NCI-H2171 (cell line): Measurements from ENCODE around the gene HERPUD2.
A peak's percentile ranks its signal among the peaks of the same experiment; 100 is the strongest.
"Not testable (repeated sequence)": the region's sequence is repeated elsewhere in the genome, so short reads cannot be mapped to it uniquely, and the experiment has no call there.

Source experiments
- DNase-seq: peaks from one replicate; lab custom pipeline; 2025; lab: John Stamatoyannopoulos, UW

HERPUD2 gene

DNA sequence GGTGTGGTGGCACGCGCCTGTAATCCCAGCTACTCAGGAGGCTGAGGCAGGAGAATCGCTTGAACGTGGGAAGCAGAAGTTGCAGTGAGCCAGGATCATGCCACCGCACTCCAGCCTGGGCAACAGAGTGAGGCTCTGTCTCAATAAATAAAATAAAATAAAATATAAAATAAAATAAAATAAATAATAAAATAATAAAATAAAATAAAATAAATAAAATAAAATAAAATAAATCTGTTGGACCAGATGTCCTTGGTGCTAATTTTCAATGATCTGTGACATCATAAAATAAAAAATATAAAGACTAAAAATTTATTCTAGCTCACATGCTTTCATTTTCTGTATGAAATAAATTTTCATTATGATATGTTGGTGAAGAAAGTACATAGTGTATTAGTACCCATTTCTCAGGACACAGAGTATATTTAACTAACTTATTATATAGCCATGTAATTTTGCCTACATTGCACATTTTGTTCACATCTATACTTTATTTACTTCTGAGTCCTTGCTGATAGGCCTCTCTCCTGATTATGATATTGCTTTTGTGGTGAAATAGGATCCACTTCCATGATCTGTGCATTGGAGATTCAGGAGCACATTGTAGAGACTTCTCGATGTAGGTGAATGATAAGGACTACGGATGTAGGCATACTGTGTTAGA lies 17.8 kb upstream of the HERPUD2 start:
- no peak for DNase-seq

DNA sequence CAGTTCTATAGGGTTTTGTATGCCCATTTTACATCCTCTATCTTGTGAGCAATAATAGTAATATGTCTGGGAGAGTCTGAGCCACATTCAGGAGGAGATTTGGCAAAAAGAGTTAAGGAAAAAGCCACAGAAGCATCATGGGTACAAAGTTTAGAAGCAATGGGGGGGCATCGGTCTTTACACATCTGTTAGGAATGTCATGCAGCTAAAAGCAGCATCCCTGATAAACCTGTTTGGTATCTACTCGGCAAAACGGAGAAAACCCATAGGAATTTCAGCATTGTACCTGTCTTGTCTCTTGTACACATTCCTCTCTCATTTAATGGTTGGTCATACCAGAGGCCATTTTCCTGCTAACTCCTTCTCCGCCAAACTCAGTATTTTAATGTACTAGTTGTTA lies 12.5 kb upstream of the HERPUD2 start:
- DNase-seq, result no peak

DNA sequence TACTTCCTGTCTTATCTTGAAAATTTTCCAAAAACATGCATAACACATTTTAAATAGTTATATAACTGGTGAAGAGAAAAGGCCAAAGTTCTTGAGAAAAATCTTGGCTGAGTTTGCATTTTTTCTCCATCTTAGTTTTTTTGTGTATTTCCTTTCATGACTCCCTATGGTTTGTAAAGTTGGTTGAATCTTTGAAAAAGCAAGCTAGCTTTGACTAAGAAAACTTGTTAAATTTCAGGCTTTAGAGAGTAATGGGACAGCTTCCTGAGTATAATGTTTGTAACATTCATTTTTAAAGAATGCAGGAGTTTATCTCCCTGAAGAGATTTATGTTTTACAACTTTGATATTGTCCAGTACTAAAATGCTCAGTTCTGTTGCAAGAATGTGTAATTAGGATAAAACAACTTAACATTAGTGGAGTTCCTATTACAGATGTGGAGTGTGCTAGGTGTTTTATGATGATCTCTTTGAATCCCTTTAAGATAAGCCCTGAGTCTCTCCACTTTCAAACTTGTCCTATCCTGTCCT lies 11.1 kb upstream of the HERPUD2 start:
- DNase-seq, result no peak

DNA sequence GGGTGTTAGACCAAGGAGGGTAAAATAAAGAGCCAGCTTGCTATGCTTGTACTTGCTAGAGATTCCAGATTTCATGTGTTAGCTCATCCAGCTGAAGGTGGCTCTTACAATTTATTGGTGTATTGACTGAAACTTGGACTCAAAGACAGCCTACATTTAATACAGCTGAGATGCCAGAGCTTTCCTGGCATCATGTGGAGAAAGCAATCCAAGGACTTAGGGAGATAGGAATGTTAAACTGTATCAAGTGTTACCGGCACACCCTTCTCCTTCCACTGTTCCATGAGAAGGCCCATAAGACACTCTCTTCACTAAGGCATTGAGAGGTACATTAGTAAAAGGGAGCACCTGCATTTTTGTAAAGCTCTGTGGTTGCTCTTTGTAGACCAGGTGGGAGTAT lies 9.3 kb upstream of the HERPUD2 start:
- DNase-seq, result no peak

DNA sequence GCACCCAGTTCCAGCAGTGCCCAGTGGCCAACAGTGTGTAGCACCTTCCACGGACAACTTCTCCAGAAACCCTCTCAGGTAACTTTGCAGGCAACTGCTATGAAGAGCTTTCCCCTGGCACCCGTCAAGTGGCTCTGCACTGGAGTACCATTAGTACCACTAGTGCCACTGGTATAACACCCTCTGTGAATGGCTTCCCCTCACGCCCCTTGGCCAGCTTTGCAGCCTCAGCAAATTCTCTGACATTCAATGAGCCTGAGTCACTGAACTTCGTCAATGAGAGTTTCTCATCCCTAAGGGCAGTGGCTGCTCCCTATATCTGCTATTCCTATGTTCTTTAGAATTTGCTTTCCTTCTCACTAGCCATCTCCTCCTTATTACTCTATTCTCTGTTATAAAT lies 7.6 kb upstream of the HERPUD2 start:
- DNase-seq, result no peak

DNA sequence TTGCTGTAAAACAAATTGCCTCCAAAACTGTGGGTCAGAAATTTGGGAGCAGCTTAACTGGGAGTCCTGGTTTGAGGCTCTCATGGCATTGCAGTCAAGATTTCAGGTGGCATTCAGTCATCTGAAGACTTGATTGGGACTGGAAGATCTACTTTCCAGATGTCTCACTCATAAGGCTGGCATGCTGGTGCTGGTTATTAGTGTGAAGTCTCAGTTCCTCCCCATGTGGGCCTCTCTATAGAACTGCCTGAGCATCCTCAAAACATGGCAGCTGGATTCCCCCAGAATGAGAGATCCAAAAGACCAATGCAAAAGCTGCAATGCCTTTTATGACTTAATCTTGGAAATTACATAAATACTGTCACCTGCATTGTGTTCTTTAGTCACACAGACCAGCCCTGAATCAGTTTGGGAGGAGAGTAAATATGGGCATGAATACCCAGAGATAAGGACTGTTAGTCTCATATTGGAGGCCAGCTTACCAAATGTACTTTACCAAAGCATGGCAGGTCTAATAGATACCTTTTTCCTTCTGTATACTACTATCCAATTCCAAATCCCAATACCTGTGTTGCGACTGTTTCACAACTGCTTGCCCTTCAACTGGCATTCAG lies 6.5 kb upstream of the HERPUD2 start:
- no peak for DNase-seq

DNA sequence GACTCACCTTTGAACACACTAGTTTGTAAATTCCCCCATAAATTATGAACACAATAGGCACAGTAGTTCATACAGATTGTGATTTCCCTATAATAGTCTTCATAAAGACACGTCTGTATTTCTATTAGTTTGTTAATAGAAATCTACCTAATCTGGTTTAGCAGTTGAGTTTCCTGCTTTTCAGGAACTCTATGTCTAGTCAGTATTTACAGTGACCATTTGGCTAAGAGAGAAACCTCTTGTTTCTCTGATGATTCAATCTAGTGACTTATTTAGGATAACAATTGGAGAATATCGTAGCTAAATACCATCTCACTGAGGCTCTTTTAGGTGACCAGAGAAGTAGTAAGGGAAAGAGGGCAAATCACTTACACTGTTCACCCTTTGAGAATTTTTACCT lies 5.9 kb upstream of the HERPUD2 start:
- no peak for DNase-seq

DNA sequence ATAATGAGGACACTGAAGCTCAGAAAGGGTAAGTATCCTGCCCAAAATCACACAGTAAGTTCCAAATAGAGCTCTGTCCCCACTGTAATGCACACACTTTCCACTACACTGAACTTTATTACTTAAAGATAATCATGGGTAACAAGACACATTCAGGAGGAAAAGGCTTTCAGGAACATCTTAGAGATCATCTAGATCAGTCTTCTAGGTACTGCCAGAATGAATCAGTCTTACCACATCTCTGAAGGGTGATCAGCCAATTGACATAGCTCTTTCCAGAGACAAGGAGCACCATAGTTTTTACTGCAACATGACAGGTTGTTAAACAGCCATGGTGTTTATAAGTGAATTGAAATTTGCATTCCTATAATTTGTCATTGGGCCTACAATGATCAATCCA lies 5.4 kb upstream of the HERPUD2 start:
- no peak for DNase-seq

DNA sequence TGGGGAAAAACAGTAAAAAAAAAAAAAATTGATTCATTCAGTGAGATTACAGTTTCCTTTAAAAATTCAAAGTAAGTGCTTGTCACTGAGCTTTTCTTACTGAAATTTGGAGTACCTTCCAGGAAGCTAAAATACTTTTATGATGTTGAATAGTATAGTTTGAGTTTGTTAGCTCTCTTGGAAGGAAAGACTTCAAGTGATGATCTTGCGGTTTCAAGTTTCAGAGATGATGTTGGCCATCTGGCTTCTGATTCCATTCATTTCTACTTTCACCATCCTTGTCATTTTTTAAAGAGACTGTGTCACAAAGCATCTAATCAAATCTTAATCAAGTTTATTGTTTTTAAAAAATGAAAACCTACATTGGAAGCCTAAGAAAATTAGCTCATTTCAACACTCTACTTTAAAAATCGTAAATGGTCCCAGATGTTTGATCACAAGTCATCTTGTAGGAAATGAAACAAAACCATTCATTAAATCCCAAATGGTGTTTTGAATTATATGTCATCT lies 4.9 kb upstream of the HERPUD2 start:
- DNase-seq, result peak; percentile 29

DNA sequence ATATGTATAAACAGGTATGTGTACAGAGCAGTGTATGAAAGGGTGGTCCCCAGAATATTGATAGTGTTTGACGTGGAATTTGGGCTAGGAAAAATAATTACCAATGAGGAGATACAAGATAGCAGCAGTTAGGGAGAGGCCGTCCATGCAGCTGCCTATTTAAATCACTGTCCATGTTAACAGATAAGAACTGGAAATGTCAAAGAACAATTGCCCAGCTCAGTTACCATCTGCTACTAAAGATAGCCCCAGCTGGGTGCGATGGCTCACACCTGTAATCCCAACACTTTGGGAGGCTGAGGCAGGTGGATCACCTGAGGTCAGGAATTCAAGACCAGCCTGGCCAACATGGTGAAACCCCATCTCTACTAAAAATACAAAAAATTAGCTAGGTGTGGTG lies 3.4 kb upstream of the HERPUD2 start:
- not testable (repeated sequence) for DNase-seq

DNA sequence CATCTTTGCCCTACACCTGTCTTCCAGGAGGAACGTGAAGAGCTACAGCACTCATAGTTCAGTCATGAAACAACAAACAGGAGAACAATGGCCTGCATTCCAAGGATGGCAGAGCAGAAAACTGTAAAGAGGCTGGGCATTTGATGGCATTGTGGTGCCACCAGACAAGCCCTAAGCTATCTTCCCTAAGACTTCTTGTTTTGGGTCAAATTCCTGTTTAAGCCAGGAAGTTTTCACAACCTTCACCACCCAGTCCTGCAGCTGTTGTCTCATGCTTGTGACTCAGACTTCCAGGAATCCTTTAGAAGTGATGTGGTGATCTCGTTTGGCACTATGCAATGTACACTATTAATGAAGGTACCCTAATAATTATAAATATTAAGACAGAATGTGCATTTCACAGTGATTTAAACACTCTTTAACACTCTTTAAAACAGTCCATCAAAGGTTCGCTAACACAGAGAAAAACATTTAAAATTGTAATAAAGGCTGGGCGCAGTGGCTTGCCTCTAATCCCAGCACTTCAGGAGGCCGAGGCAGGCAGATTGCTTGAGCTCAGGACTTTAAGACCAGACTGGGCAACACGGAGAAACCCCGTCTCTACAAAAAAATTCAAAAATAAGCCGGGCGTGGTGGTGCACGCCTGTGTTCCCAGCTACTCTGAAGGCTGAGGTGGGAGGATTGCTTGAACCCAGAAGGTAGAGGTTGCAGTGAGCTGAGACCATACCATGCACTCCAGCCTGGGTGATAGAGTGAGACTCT lies 2.7 kb upstream of the HERPUD2 start:
- DNase-seq, result no peak

DNA sequence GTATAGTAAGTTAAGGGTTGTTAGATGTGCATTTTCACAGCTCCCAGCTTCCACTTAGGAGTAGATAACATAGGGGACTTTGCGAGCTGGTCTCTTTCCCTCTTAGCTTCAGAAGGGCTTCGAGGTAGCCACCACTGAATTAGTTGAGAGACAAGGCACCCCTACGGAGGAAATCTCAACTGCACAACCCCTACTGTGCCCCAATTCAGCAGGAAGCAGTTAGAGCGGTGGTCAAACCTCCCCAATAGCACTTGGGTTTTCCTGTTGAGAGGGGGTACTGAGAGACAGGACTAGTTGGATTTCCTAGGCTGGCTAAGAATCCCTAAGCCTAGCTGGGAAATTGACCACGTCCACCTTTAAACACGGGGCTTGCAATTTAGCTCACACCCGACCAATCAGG lies 1.1 kb upstream of the HERPUD2 start:
- no peak for DNase-seq

DNA sequence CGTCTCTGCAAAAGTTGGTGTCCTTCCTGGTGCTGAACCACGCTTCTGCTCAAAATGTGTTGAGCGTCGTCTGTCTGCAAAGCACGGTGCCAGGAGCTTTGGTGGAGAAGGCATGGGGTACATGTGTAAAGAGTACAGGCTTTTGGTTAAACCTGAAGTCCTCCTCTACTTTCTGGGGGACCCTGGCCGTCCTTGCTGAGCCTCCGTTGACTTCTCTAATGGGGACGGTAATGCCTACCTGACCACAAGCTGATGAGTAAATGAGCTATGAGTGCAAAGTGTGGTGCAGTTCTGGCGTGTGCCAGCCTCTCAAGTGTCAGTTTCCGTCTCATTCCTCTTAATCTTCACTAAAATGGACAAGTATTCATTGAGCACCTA lies 527 bp upstream of the HERPUD2 start:
- no peak for DNase-seq

DNA sequence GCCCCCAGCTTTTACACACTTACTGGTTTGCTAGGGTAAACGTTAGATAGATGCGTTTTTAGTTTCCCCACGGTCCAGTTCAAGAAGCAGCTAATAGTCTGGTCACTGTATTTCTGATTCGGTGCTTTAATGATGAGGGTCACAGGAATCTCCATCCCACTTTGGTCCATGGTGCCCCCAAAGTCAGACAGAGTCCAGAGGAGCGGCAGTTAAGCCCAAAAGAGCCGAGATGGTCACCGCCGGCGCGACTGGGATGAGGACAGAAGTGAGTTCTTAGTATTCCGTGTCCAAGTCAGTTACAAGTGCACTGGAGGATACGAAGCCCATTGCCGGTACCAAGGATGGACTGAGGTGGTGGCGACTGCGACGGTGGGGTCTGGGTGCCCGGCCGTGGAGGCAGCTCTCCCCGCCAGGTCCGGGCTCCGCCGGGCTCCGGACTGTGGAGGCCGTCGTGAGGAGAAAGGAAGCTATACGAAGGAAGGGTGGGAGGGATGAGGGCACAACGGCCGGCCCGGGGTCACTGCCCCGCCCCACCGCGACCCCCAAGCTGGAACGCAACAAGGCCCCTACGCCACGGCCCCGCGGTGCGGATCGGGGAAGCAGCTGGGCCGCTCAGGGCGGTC lies 663 bp downstream of the HERPUD2 start:
- no peak for DNase-seq

DNA sequence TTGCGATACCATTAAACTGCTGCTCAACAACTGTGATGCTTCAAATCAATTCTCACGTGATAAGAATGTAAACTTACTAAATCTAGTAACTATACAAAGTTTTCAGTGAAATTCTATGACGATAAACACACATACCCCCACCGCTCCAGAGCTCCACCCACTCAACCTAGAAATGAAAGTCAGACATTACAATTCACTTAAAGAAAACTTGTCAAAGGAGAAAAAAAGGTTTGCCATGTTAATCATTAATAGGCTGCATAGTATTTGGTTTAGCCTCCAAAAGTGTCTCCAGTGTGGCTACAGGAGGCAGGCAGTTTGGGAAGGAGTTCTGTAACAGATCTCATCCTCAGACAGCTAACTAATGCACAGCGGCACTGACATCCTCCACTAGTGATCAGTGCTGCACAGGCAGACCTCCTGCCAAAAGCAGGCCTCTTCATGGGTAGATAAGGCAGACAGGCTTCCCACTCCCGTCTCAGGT lies 3.1 kb downstream of the HERPUD2 start:
- DNase-seq, result no peak

DNA sequence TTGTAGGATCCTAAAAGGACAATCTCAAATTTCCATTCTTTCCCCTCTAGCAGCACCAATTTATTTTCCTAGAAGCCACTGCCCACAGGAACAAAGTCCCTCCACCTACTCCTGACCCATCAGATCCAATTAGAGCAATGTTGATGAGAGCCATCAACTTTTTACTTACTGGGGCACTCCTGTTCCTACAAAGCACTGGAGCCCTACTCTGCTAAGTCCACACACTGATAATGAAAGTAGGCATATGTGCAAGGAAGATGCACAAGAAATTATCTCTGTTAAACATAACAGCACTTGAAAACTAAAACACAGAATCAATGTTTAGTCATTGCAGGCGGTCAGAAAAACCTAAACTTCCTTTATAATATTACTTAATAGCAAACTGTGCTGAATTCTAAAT lies 3.6 kb downstream of the HERPUD2 start:
- no peak for DNase-seq

DNA sequence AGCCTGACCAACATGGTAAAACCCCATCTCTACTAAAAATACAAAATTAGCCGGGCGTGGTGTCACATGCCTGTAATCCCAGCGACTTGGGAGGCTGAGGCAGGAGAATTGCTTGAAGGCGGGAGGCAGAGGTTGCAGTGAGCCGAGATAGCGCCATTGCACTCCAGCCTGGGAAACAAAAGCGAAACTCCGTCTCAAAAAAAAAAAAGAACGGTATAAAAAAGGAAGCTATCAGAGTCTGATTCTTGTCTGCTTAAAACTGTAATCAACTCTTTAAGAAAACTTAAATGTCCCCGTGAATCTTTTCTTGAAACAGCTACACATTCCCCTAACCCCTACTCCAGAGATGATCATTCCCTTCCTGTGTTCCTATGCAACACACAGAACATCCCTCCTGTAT lies 4.3 kb downstream of the HERPUD2 start:
- not testable (repeated sequence) for DNase-seq

DNA sequence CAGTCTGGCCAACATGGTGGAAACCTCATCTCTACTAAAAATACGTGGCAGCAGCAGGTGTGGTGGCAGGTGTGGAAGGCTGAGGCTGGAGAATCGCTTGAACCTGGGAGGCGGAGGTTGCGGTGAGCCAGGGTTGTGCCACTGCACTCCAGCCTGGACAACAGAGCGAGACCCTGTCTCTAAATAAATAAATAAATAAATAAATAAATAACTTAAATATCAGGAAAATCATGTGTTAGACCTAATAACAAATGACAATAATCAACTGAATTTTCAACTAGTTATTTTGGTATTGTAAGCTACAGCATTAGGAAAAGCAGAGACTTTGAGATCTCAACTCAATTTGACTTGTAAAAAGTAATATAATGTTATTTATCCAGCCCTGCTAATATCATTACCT lies 9.2 kb downstream of the HERPUD2 start:
- DNase-seq, result no peak

DNA sequence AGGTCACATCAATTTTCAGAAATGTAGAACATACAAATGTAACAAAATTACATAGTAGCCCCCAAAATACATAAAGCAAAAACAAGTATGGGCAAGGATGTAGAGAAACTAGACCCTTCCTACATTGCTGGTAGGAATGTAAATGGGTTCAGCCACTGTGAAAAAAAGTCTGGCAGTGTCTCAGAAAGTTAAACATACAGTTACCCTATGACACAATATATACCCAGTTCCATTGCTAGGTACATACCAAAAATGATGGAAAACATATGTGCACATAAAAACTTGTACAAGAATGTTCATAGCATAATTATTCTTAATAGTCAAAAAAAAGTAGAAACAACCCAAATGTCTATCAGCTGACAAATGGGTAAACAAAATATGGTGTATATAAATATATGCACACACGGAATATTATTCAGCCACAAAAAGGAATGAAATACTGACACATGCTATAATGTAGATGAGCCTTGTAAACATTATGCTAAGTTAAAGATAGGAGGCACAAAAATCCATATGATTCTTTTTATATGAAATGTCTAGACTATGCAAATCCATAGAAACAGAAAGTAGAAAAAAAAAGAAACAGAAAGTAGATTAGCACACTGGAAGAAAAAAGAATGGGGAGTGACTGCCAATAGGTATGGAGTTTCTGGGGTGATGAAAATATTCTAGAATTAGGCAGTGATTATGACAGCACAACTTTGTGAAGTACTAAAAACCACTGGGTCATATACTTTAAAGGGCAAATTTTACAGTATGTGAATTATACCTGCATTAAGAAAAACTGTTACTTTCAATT lies 13.5 kb downstream of the HERPUD2 start:
- no peak for DNase-seq

DNA sequence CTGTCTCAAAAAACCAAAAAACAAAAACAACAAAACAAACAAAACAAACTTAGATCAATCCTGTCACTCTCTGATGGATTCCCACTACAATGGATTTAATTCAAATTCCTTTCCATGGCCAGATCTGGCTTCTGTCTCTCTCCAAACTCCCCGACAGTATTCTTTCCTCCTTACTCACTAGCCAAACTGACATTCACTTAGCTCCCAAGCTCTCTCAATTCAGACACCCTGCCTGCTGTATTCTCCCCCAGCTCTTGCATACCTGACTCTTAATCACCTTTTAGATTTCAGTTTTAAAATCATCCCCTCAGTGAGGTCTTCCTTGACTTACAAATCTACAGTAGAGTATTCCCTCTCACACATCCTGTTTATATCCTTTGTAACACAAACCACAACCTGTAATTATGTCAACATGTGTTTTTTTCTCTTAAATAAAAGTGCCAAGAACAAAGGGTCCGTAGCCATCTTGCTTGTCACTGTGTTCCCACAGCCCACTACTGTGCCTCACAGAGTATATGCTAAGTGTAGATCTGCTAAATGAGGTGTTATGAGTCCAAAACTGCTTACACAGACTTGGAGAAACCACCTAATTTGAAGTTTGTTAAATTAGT lies 14.4 kb downstream of the HERPUD2 start:
- DNase-seq, result no peak
